Skeletal muscle satellite cell (primary cell): ENCODE measurements around the gene KRTAP4-7.
"Not testable (repeated sequence)": the region's sequence is repeated elsewhere in the genome, so short reads cannot be mapped to it uniquely, and the experiment has no call there.

Source experiments
- H3K27me3 ChIP-seq: 2 replicates; pipeline ENCODE4 v1.7.0; 2013; ENCODE audit warnings: low read length; ENCODE audit not compliant: control insufficient read depth, insufficient read depth
- H3K36me3 ChIP-seq: 2 replicates; pipeline ENCODE4 v1.7.0; 2013; ENCODE audit warnings: mild to moderate bottlenecking, control low read depth, low read length; ENCODE audit not compliant: insufficient read depth
- H3K4me1 ChIP-seq: 2 replicates; pipeline ENCODE4 v1.7.0; 2013; ENCODE audit warnings: low read length; ENCODE audit not compliant: control insufficient read depth, insufficient read depth
- H3K4me2 ChIP-seq: 2 replicates; pipeline ENCODE4 v1.7.0; 2013; ENCODE audit warnings: mild to moderate bottlenecking, low read length
- H3K4me3 ChIP-seq: 2 replicates; pipeline ENCODE4 v1.7.0; 2013; ENCODE audit warnings: low read length
- H3K9ac ChIP-seq: 2 replicates; pipeline ENCODE4 v1.7.0; 2013; ENCODE audit warnings: mild to moderate bottlenecking, low read depth, low read length, moderate library complexity
- H3K9me3 ChIP-seq: replicated peaks from 2 replicates; pipeline ENCODE4 v1.7.0; 2013; ENCODE audit warnings: mild to moderate bottlenecking, control low read depth, low read length

Gene KRTAP4-7

DNA sequence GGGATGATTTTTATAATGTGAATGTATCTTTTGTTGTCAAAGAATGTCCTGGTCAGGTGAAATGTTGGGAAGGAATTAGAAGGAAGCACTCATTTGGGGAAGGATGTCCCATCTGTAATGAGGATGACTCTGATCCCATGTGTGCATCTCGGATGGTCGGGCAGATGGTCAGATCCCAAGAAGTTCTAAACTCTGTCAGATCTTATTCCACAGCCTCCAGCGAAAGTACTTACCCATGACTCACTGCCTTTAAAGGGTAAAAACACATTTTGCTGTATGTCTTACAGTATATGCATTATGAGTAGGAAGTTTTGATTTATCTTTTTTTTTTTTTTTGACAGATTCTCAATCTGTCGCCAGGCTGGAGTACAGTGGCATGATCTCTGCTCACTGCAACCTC, 34.8 kb downstream of the KRTAP4-7 start:
- Histone ChIP-seq H3K4me2 (no peak overlapping the region), H3K9me3 (no peaks in the 10 kb centered on the region), H3K4me1 (no peaks in the 10 kb centered on the region), H3K9ac (no peak overlapping the region), H3K36me3 (no peaks in the 10 kb centered on the region), H3K4me3 (no peak overlapping the region), H3K27me3 (no peaks in the 10 kb centered on the region)

DNA sequence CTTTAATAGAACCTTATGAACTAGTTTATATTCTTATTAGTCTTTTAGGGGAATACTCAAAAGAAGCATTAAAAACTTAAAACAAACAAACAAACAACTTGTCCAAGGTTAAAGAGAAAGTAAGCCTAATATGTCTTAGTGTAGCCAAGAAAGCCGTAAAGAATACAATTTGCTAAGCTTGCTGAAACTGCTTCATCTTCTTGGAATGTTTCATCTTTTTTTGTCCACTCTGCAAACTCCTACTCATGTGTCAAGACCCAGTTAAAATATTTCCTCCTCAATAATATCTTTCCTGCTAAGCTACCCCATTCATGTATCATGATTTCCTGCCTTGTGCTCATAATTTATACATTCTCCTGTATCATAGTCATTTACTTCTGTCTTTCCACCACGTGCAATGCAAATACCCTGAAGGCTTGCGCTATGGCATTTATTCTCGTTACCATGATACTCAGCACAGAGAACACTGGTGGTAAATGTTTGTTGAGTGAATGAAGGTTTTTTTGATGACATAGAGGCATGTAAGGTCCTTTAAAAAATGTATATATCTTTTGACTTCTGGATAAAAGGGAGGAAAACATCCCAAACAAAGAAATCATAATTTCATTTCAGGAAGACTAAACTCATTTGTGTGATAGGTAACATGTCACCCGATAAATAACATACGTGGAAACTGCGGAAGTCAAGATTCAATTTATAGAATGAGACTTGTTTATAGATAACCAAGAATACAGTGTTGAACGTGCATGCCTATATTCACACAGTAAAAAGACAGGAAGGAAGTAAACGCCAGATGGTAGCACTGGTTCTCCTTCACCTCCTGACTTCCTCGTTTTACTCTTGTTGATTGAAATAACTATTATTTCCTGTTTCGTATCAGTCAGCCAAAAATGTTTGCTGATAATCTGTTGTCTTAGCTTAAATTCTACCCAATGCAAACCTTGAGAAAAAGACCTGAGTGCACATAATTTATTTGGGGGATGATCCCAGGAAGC, 36.0 kb downstream of the KRTAP4-7 start:
- not testable (repeated sequence) for H3K9ac ChIP-seq

DNA sequence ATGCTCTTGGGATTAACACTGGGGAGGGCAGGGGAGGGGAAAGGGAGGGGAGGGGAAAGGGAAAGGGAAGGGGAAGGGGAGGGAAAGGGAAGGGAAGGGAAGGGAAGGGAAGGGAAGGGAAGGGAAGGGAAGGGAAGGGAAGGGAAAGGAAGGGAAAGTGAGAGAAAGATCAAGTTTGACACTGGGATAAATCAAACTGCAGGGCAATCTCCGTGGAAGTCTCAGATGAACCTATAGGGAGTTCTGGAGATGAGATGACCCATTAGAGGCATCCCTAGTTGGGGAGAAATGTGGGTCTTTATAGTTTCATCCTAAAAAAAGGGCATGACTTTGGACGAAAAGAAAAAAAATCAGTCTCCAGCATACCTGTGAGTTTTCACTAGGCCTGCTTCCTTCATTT, 37.8 kb downstream of the KRTAP4-7 start:
- peaks cover 4% of the 10 kb centered on the region for H3K4me1 ChIP-seq
- H3K36me3 ChIP-seq = no peaks in the 10 kb centered on the region
- H3K4me3 ChIP-seq = no peak overlapping the region
- no peak overlapping the region for H3K4me2 ChIP-seq
- H3K9me3 ChIP-seq = no peaks in the 10 kb centered on the region
- no peaks in the 10 kb centered on the region for H3K27me3 ChIP-seq
- no peak overlapping the region for H3K9ac ChIP-seq

More for the DNA sequence above, 36.0 kb downstream of the KRTAP4-7 start:
- not testable (repeated sequence) for H3K4me3 ChIP-seq, H3K4me1 ChIP-seq, H3K4me2 ChIP-seq, H3K27me3 ChIP-seq, H3K36me3 ChIP-seq, H3K9me3 ChIP-seq

DNA sequence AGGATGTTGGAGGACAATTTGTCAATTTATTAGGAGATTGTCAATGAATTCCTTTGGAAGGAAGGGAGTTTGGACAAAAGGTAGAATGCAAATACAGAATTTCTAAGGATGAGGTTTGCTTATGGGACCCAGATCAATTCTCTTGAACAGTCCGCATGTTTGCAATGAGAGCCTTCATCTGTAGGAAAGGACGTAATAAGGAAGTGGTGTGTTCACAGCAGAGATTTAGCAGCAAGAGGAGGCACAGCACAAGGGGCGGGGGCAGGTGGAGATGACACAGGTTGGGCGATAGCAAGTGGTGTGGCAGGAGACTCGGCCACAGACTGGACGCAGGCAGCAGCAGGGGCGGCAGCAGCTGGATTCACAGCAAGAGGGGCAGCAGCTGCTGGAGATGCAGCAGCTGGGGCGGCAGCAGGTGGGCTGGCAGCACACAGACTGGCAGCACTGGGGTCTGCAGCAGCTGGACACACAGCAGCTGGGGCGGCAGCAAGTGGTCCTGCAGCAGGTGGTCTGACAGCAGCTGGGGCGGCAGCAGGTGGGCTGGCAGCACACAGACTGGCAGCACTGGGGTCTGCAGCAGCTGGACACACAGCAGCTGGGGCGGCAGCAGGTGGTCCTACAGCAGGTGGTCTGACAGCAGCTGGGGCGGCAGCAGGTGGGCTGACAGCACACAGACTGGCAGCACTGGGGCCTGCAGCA, 39.5 kb downstream of the KRTAP4-7 start:
- not testable (repeated sequence) for H3K4me2 ChIP-seq, H3K9me3 ChIP-seq, H3K4me1 ChIP-seq, H3K27me3 ChIP-seq, H3K36me3 ChIP-seq, H3K4me3 ChIP-seq, H3K9ac ChIP-seq

DNA sequence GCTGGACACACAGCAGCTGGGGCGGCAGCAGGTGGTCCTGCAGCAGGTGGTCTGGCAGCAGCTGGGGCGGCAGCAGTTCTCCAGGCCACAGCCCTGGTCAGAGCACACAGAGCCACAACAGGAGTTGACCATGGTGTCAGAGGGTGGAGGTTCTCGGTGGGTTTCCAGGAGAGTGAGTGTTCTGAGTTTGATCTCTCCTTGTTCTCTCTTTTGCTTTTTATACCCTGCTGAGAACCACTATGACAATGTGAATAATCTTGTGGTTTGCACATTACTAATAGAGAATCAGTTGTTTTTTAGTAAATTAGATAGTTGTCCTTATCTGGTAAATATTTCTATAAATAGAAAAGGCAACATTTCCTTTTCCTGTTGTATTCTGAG, 40.0 kb downstream of the KRTAP4-7 start, which contains the start of gene KRTAP4-12:
KRTAP4-12 (minus strand) TSS at position 192 of the 381 bp plus-strand sequence; CDS start at position 132, 60 bp downstream.
- H3K27me3 ChIP-seq, H3K36me3 ChIP-seq, H3K9ac ChIP-seq, H3K9me3 ChIP-seq, H3K4me2 ChIP-seq, H3K4me1 ChIP-seq, H3K4me3 ChIP-seq: not testable (repeated sequence)

DNA sequence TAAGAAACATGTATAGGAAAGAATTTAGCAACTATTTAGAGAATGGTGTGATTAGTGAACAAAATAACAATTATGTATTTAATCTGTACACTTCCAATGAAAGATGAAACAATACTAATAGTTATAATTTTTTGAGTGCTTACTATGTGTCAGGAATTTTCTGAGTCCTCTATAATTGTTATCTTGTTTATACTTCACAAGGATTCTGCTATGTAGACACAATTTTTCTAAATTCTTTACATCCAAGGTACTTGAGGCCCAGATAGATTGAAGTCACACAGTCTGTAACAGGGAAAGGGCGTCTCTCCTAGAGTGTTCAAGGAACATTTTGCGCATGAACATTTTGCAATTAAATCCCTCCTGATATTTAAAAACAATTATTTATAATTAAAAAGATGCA, 41.1 kb downstream of the KRTAP4-7 start:
- Histone ChIP-seq H3K9ac (no peak overlapping the region), H3K4me1 (peaks cover 4% of the 10 kb centered on the region), H3K4me3 (no peak overlapping the region), H3K4me2 (no peak overlapping the region), H3K36me3 (no peaks in the 10 kb centered on the region), H3K27me3 (no peaks in the 10 kb centered on the region), H3K9me3 (no peaks in the 10 kb centered on the region)

DNA sequence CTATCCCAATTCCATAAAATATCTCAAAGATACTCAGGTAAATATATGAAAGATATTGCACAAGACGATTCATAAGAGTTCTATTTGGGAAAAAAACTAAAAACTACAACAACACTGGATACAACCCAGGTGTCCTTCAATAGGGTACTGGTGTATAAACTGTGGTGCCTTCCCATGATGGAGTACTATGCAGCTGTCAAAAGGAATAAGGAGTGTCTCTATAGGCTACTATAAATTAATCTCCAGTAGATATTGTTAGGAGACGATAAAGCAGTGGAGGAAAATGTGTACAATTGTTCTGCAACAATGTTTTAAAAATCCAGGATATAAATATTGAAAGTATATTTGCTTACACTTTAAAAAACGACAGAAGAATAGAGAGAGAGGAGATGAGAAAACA, 42.5 kb downstream of the KRTAP4-7 start:
- Histone ChIP-seq H3K27me3 (no peaks in the 10 kb centered on the region), H3K4me2 (no peak overlapping the region)

DNA sequence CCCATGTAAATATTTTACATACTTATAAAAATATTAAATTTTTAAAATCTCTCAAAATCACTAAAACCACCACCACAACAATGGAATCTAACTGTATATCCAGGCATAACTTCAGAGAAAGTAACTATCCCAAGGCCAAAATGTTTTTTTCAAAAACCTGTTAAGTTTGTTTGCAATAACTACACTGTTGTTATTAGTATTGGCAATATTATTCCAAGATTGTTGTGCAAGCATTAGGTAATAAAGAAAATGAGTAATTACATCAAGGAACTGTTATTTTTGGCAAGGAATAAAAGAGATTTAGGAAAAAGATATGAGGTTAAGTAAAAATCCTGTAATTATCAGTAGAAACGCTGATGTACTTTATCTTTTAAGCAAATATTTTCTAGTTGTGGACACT, 43.4 kb downstream of the KRTAP4-7 start:
- H3K4me1 ChIP-seq = peaks cover 17% of the 10 kb centered on the region
- H3K4me2 ChIP-seq = no peak overlapping the region
- H3K27me3 ChIP-seq = no peaks in the 10 kb centered on the region
- no peak overlapping the region for H3K4me3 ChIP-seq
- H3K9ac ChIP-seq = no peak overlapping the region
- H3K36me3 ChIP-seq = no peaks in the 10 kb centered on the region
- no peaks in the 10 kb centered on the region for H3K9me3 ChIP-seq

More for the DNA sequence above, 42.5 kb downstream of the KRTAP4-7 start:
- H3K9me3 ChIP-seq = no peaks in the 10 kb centered on the region
- no peak overlapping the region for H3K9ac ChIP-seq
- peaks cover 7% of the 10 kb centered on the region for H3K4me1 ChIP-seq
- no peaks in the 10 kb centered on the region for H3K36me3 ChIP-seq
- H3K4me3 ChIP-seq = no peak overlapping the region

DNA sequence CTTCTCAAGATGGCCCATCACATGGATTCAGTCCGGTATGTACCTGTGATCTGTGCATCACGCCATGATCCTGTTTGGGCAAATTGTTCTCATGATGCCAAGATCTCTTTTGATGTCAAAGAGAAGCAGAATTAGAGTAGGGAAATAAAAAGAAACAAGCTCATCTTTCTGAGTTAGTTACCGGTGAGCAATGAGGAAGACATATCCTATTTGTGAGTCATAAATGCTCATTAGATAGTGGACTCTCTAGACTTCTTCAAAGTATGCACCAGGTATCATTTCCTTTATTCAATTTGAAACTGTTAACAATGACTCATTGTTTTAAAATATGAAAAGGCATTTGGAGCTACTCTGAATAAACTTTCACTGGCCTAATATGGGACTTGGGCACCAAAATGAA, 48.0 kb downstream of the KRTAP4-7 start:
- Histone ChIP-seq H3K9me3 (no peaks in the 10 kb centered on the region), H3K9ac (no peak overlapping the region), H3K36me3 (no peaks in the 10 kb centered on the region), H3K27me3 (no peaks in the 10 kb centered on the region), H3K4me1 (peaks cover 26% of the 10 kb centered on the region), H3K4me3 (no peak overlapping the region), H3K4me2 (peak overlapping the region; percentile 14)

DNA sequence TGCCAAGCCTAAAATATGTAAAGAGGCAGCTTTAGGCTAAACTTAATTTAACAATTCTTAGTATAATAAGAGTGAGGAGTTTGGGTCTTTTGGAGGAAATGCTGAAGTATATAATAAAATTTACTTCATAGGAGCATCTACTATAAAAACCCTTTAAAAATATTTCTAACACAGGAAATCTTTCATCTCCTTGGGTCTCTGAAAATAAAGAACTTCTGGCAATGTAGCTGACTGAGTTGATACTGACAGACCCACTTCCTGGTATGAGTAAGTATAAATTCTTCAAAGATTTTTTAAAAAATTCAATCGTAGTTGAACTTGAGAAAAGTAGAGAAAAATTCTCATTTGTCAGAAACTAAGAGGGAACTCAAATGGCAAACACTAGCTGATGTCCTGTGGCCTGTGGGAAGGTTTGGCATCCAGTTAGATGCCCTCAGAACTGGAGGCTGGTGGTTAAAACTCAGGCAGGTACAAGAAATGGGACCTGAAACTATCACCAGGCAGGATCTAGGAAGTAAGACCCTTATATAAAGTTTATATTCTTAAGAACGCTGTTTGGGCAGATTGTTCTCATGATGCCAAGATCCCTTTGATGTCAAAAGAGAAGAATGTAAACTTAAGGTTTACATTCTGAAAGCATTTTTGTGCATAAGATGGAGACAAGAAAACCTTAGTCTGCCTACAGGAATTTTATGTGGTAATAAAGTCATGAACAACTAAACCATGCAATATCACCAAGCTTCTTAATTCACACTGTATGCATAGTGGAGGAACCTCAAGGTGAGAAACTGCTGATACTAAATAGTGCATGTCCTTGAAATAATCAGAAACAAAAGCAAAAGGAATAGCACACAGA, 50.2 kb downstream of the KRTAP4-7 start:
- Histone ChIP-seq H3K36me3 (no peaks in the 10 kb centered on the region), H3K4me1 (peaks cover 26% of the 10 kb centered on the region), H3K4me2 (no peak overlapping the region), H3K9me3 (no peaks in the 10 kb centered on the region), H3K9ac (no peak overlapping the region), H3K27me3 (no peaks in the 10 kb centered on the region), H3K4me3 (no peak overlapping the region)
